HCT116 (cell line): ENCODE measurements around the gene SP7. TPM values are rescaled to one million over a fixed set of nuclear protein-coding genes. Genes with fewer than 3 reads are reported as not detected.

ENCODE experiments used
- ATAC-seq: fragments of 200-7000 bp; cut with Tn5 transposase; 2 replicates; pipeline ENCODE4 v1.9.1; 2020; ENCODE audit warnings: mild to moderate bottlenecking, moderate library complexity
- BruUV-seq: library from RNA; stranded (reverse); fragments of 400-500 nt; replicated peaks from 2 replicates; lab custom pipeline; 2021; lab: Mats Ljungman, UMichigan
- CTCF ChIA-PET: fragments of 300-600 bp; sonication (Branson Sonifier 250); formaldehyde crosslinking; loops from one replicate; lab custom pipeline; 2021; ENCODE audit warnings: antibody characterized with exemption; lab: Charles Lee
- POLR2A ChIA-PET: fragments of 300-600, 350-600 bp; sonication (Branson Sonifier 250); formaldehyde crosslinking; loops from one replicate; lab custom pipeline; 2021; ENCODE audit warnings: antibody characterized with exemption; lab: Charles Lee
- RAD21 ChIA-PET, 2 experiments: fragments of 300-600 bp; sonication (Branson Sonifier 250); formaldehyde crosslinking; loops; one replicate each; lab custom pipeline; 2023; ENCODE audit warnings: low total read pairs in 2 of 2; ENCODE audit not compliant: uncharacterized antibody in 2 of 2, unreplicated experiment in 2 of 2, low non-redundant PET in 1 of 2; lab: Charles Lee
- DNase-seq: peaks from one replicate; pipeline ENCODE4 v3.0.0-alpha.2; 2010; ENCODE audit warnings: low read depth, low spot score
- H2AFZ ChIP-seq: fragments of 200-600 bp; shearing (Covaris generic), sonication (generic); 2 replicates; pipeline ENCODE4 v1.6.1; 2017; ENCODE audit warnings: low read depth, mixed run types, mixed read lengths, antibody characterized with exemption, low read length; ENCODE audit not compliant: poor library complexity, severe bottlenecking
- H3K27ac ChIP-seq: 2 replicates; pipeline ENCODE4 v1.5.1; 2012; ENCODE audit warnings: low read depth, low read length
- H3K27me3 ChIP-seq: fragments of 200-600 bp; sonication (generic); 2 replicates; pipeline ENCODE4 v1.6.1; 2016; ENCODE audit warnings: mixed run types, low read length, mixed read lengths; ENCODE audit not compliant: insufficient read depth
- H3K36me3 ChIP-seq, 2 experiments: fragments of 200-500 bp in 1 of 2; fragments of 200-600 bp in 1 of 2; sonication (Bioruptor generic) in 1 of 2; sonication (generic) in 1 of 2; 2 replicates each; pipeline versions ENCODE4 v1.5.1 to v1.6.1; 2014 to 2016; ENCODE audit warnings: low read length in 2 of 2, inconsistent platforms in 1 of 2, mixed read lengths in 1 of 2, mixed run types in 1 of 2; ENCODE audit not compliant: insufficient read depth in 2 of 2, control insufficient read depth in 1 of 2
- H3K4me1 ChIP-seq, 2 experiments: fragments of 200-600 bp in 1 of 2; sonication (generic) in 1 of 2; 2 replicates each; pipeline versions ENCODE4 v1.5.1 to v1.6.1; 2012 to 2017; ENCODE audit warnings: low read length in 2 of 2, inconsistent platforms in 1 of 2, mild to moderate bottlenecking in 1 of 2, mixed read lengths in 1 of 2, mixed run types in 1 of 2, moderate library complexity in 1 of 2; ENCODE audit not compliant: insufficient read depth in 2 of 2, control insufficient read depth in 1 of 2
- H3K4me2 ChIP-seq: fragments of 200-600 bp; sonication (generic); 2 replicates; pipeline ENCODE4 v1.6.1; 2017; ENCODE audit warnings: mixed run types, low read length, mixed read lengths
- H3K4me3 ChIP-seq, 2 experiments: fragments of 200-600 bp in 1 of 2; sonication (generic) in 1 of 2; replicated peaks in 1 of 2; 2 replicates each; pipeline ENCODE4 v1.5.1; 2011 to 2016; ENCODE audit warnings: low read length in 2 of 2, control low read depth in 1 of 2, low read depth in 1 of 2, mild to moderate bottlenecking in 1 of 2, mixed read lengths in 1 of 2, mixed run types in 1 of 2
- H3K79me2 ChIP-seq: fragments of 200-600 bp; sonication (generic); 2 replicates; pipeline ENCODE4 v1.6.1; 2017; ENCODE audit warnings: mild to moderate bottlenecking, mixed run types, low read length, moderate library complexity, mixed read lengths; ENCODE audit not compliant: insufficient read depth
- H3K9ac ChIP-seq: fragments of 200-600 bp; sonication (generic); 2 replicates; pipeline ENCODE4 v1.6.1; 2016; ENCODE audit warnings: low read length, mixed read lengths
- H3K9me2 ChIP-seq: fragments of 200-600 bp; sonication (generic), shearing (Covaris generic); 2 replicates; pipeline ENCODE4 v1.6.1; 2017; ENCODE audit warnings: mixed run types, mild to moderate bottlenecking, moderate library complexity; ENCODE audit not compliant: insufficient read depth
- H3K9me3 ChIP-seq, 2 experiments: fragments of 200-500 bp in 1 of 2; fragments of 200-600 bp in 1 of 2; sonication (Bioruptor generic) in 1 of 2; sonication (generic) in 1 of 2; 2 replicates each; pipeline ENCODE4 v1.6.1; 2014 to 2017; ENCODE audit warnings: low read length in 2 of 2, mixed read lengths in 2 of 2, inconsistent platforms in 1 of 2, low read depth in 1 of 2, mild to moderate bottlenecking in 1 of 2, mixed run types in 1 of 2, moderate library complexity in 1 of 2; ENCODE audit not compliant: control insufficient read depth in 1 of 2, insufficient read depth in 1 of 2
- H4K20me1 ChIP-seq: fragments of 200-600 bp; sonication (generic), shearing (Covaris generic); 2 replicates; pipeline ENCODE4 v1.6.1; 2017; ENCODE audit warnings: mixed run types, mild to moderate bottlenecking, moderate library complexity; ENCODE audit not compliant: insufficient read depth
- CBX3 ChIP-seq: IDR thresholded peaks from 2 replicates; pipeline ENCODE4 v1.6.1; 2012; ENCODE audit warnings: low read depth
- CEBPB ChIP-seq: IDR thresholded peaks from 2 replicates; pipeline ENCODE4 v1.6.1; 2012; ENCODE audit warnings: low read depth
- EGR1 ChIP-seq: IDR thresholded peaks from 2 replicates; pipeline ENCODE4 v1.6.1; 2012; ENCODE audit warnings: low read depth
- ELF1 ChIP-seq: IDR thresholded peaks from 2 replicates; pipeline ENCODE4 v1.6.1; 2012; ENCODE audit warnings: low read depth, borderline replicate concordance
- EZH2 ChIP-seq: fragments of 200-600 bp; sonication (generic); IDR thresholded peaks from 2 replicates; pipeline ENCODE4 v1.6.1; 2017; ENCODE audit warnings: antibody characterized with exemption, mixed run types
- EZH2phosphoT487 ChIP-seq: fragments of 200-600 bp; IDR thresholded peaks from 2 replicates; pipeline ENCODE4 v1.6.1; 2018; ENCODE audit warnings: antibody characterized with exemption, borderline replicate concordance
- FOSL1 ChIP-seq: IDR thresholded peaks from 2 replicates; pipeline ENCODE4 v1.6.1; 2012; ENCODE audit warnings: low read depth
- JUND ChIP-seq: IDR thresholded peaks from 2 replicates; pipeline ENCODE4 v1.6.1; 2012
- POLR2A ChIP-seq: IDR thresholded peaks from 2 replicates; pipeline ENCODE4 v1.7.0; 2011; ENCODE audit warnings: borderline replicate concordance; ENCODE audit not compliant: insufficient read depth, insufficient read length; ENCODE audit errors: extremely low read depth
- POLR2AphosphoS5 ChIP-seq: IDR thresholded peaks from 2 replicates; pipeline ENCODE4 v1.6.1; 2011; ENCODE audit warnings: mild to moderate bottlenecking, low read depth, low read length, moderate library complexity
- RAD21 ChIP-seq: IDR thresholded peaks from 2 replicates; pipeline ENCODE4 v1.6.1; 2012; ENCODE audit warnings: low read depth, mild to moderate bottlenecking
- SIN3A ChIP-seq: IDR thresholded peaks from 2 replicates; pipeline ENCODE4 v1.6.1; 2012; ENCODE audit warnings: low read depth
- SP1 ChIP-seq: IDR thresholded peaks from 2 replicates; pipeline ENCODE4 v1.6.1; 2012; ENCODE audit warnings: low read depth
- SRF ChIP-seq: IDR thresholded peaks from 2 replicates; pipeline ENCODE4 v1.6.1; 2012; ENCODE audit warnings: low read depth
- YY1 ChIP-seq: IDR thresholded peaks from 2 replicates; pipeline ENCODE4 v1.6.1; 2011; ENCODE audit warnings: low read length, low read depth, moderate library complexity, mild to moderate bottlenecking; ENCODE audit not compliant: insufficient replicate concordance; ENCODE audit errors: extremely low read depth
- ZFX ChIP-seq: fragments of 450-650 bp; IDR thresholded peaks from 2 replicates; pipeline ENCODE4 v1.6.1; 2017
- ZNF274 ChIP-seq: fragments of 200-500 bp; sonication (Bioruptor generic); IDR thresholded peaks from 2 replicates; pipeline ENCODE4 v1.6.1; 2014; ENCODE audit warnings: mild to moderate bottlenecking, low read depth, low read length, inconsistent platforms
- intact Hi-C: fragments of 100-400 bp; cut with micrococcal nuclease; formaldehyde crosslinking; loops from 2 replicates; pipeline ENCODE4 v1.10.0; 2022
- total RNA-seq: library from RNA; stranded (reverse); gene quantifications from one replicate; pipeline ENCODE4 v1.2.1, GENCODE V29; 2021; ENCODE audit not compliant: unreplicated experiment
- TF ChIP-seq, protein P1 (sequence below): IDR thresholded peaks from 2 replicates; pipeline ENCODE4 v1.6.1; 2012
- TF ChIP-seq, protein P2 (sequence below), 3 experiments: fragments of 200-600 bp in 1 of 3; sonication (generic) in 1 of 3; IDR thresholded peaks in 2 of 3; conservative IDR thresholded peaks in 1 of 3; 2 replicates each; pipeline ENCODE4 v1.5.1; 2012 to 2017; ENCODE audit warnings: low read depth in 2 of 3, low read length in 2 of 3, antibody characterized with exemption in 1 of 3, borderline replicate concordance in 1 of 3, control low read depth in 1 of 3, mild to moderate bottlenecking in 1 of 3, mixed read lengths in 1 of 3, mixed run types in 1 of 3, moderate library complexity in 1 of 3; ENCODE audit not compliant: insufficient read depth in 1 of 3

Gene SP7
- total RNA-seq, 1 experiment from 2014 or later = not detected

DNA sequence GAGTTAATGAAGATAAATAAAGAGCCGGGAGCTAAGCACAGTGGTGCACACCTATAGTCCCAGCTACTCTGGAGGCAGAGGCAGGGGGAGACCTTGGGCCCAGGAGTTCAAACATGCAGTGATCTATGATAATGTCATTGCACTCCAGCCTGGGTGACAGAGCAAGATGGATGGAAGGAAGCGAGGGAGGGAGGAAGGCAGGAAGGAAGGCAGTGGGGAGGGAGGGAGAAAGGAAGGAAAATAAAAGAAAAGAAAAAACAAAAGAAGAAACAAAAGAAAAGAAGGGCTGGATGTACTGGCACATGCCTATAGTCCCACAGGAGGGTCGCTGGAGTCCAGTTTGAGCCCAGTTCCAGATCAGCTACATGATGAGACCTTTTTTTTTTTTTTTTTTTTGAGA is 19.0 kb upstream of the SP7 start:
- ChIA-PET CTCF (interaction anchor here (1.3 to 3.0 kb wide), 4 partner anchors 10 to 66 kb away, joined by 4 to 14 read pairs (median 7); partner anchors contain the start of gene AAAS), RAD21 (no interaction called here), POLR2A (interaction anchor here (1.0 to 1.6 kb wide), 3 partner anchors 25 to 66 kb away, joined by 3 to 6 read pairs (median 3); partner anchors contain the start of gene SP1)
- no peaks in the 10 kb centered on the region for H3K9me2 ChIP-seq
- no peaks in the 10 kb centered on the region for H3K9me3 ChIP-seq
- no peak for TF ChIP-seq POLR2AphosphoS5
- no peak for TF ChIP-seq ZNF274
- TF ChIP-seq SIN3A = no peak
- no peak for TF ChIP-seq JUND
- TF ChIP-seq RAD21 = no peak
- TF ChIP-seq CEBPB = no peak
- no peak for TF ChIP-seq SP1
- no peak for TF ChIP-seq EZH2phosphoT487
- no peak for TF ChIP-seq FOSL1
- no peak for TF ChIP-seq ELF1
- TF ChIP-seq YY1 = no peak
- no peak for TF ChIP-seq CBX3
- no peak for TF ChIP-seq ZFX
- TF ChIP-seq, protein P1, sequence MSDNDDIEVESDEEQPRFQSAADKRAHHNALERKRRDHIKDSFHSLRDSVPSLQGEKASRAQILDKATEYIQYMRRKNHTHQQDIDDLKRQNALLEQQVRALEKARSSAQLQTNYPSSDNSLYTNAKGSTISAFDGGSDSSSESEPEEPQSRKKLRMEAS = no peak
- TF ChIP-seq EZH2 = no peak
- TF ChIP-seq, protein P2, sequence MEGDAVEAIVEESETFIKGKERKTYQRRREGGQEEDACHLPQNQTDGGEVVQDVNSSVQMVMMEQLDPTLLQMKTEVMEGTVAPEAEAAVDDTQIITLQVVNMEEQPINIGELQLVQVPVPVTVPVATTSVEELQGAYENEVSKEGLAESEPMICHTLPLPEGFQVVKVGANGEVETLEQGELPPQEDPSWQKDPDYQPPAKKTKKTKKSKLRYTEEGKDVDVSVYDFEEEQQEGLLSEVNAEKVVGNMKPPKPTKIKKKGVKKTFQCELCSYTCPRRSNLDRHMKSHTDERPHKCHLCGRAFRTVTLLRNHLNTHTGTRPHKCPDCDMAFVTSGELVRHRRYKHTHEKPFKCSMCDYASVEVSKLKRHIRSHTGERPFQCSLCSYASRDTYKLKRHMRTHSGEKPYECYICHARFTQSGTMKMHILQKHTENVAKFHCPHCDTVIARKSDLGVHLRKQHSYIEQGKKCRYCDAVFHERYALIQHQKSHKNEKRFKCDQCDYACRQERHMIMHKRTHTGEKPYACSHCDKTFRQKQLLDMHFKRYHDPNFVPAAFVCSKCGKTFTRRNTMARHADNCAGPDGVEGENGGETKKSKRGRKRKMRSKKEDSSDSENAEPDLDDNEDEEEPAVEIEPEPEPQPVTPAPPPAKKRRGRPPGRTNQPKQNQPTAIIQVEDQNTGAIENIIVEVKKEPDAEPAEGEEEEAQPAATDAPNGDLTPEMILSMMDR (IDR thresholded peaks at IDR 0.05 in 2 of 3, conservative IDR thresholded peaks at IDR 0.05 in 1 of 3; ENCODE audit: borderline replicate concordance in 1 of 3, insufficient read depth in 1 of 3, low read depth in 2 of 3, low read length in 2 of 3) = no peak
- TF ChIP-seq EGR1 = no peak
- TF ChIP-seq SRF = no peak
- TF ChIP-seq POLR2A = no peak
- 0 out of 2 replicates have a peak overlapping the region, but pooled peaks have one; percentile 17 for H3K9ac ChIP-seq
- no peaks in the 10 kb centered on the region for H3K36me3 ChIP-seq
- H3K4me1 ChIP-seq = peaks cover 11 to 31% of the 10 kb centered on the region in 2 experiments; a peak in 3 of 4 replicates
- ATAC-seq (no peak), DNase-seq (no peak)
- no peaks in the 10 kb centered on the region for H3K79me2 ChIP-seq
- H4K20me1 ChIP-seq = no peaks in the 10 kb centered on the region
- no peak overlapping the region for H3K27ac ChIP-seq
- no peak overlapping the region for H3K4me3 ChIP-seq
- peak overlapping the region; percentile 85 for H2AFZ ChIP-seq
- intact Hi-C loops = no loop called here
- H3K27me3 ChIP-seq = no peaks in the 10 kb centered on the region
- H3K4me2 ChIP-seq = 0 out of 2 replicates have a peak overlapping the region, but pooled peaks have one; percentile 44
- BruUV-seq = no TSS peak
